Suprapubic skin (tissue), 4 donors: ENCODE data around the gene IL1RAPL2. TPM values are rescaled to one million over a fixed set of nuclear protein-coding genes. Genes with fewer than 3 reads are reported as not detected.

Source experiments
- DNase-seq, 2 donors: peaks; one replicate each; pipeline ENCODE4 v3.0.0-alpha.2; 2019; ENCODE audit warnings: low spot score in 2 of 2
- H3K27ac ChIP-seq: fragments of 200-600 bp; sonication (generic); one replicate; pipeline ENCODE4 v1.5.1; 2019
- H3K27me3 ChIP-seq: fragments of 200-600 bp; sonication (generic); one replicate; pipeline ENCODE4 v1.5.1; 2019
- H3K36me3 ChIP-seq: fragments of 200-600 bp; sonication (generic); one replicate; pipeline ENCODE4 v1.5.1; 2019
- H3K4me1 ChIP-seq: fragments of 200-600 bp; sonication (generic); one replicate; pipeline ENCODE4 v1.5.1; 2019
- H3K4me3 ChIP-seq: fragments of 200-600 bp; sonication (generic); one replicate; pipeline ENCODE4 v1.5.1; 2019; ENCODE audit warnings: mild to moderate bottlenecking
- H3K9me3 ChIP-seq: fragments of 200-600 bp; sonication (generic); one replicate; pipeline ENCODE4 v1.5.1; 2019
- EP300 ChIP-seq: sonication (generic); formaldehyde crosslinking; IDR thresholded peaks from one replicate; pipeline ENCODE4 v1.6.1; 2017; ENCODE audit warnings: antibody characterized with exemption
- POLR2A ChIP-seq, 2 donors: fragments of 450-650 bp; IDR thresholded peaks; one replicate each; pipeline ENCODE4 v1.6.1; 2017; ENCODE audit warnings: antibody characterized with exemption in 2 of 2, mild to moderate bottlenecking in 2 of 2, moderate library complexity in 2 of 2
- POLR2AphosphoS5 ChIP-seq, 3 donors: sonication (generic); formaldehyde crosslinking; IDR thresholded peaks; one replicate each; pipeline ENCODE4 v1.6.1; 2017; ENCODE audit warnings: antibody characterized with exemption in 3 of 3
- WGBS: methylation state at CpG from one replicate; pipeline ENCODE4 v1.1.5; 2018; 5-methylcytosine and 5-hydroxymethylcytosine counted together
- total RNA-seq, 4 donors: library from RNA; depleted of rRNA; stranded (reverse); fragments of >200 nt; gene quantifications; one replicate each; pipeline ENCODE4 v1.1.0, GENCODE V29; 2016
- TF ChIP-seq, protein P1 (sequence below), 2 donors: fragments of 200-600 bp in 1 of 2; fragments of 450-650 bp in 1 of 2; sonication (generic) in 1 of 2; IDR thresholded peaks; one replicate each; pipeline ENCODE4 v1.5.1; 2016 to 2019; ENCODE audit warnings: antibody characterized with exemption in 2 of 2, mild to moderate bottlenecking in 1 of 2, moderate library complexity in 1 of 2

The IL1RAPL2 gene
- total RNA-seq, 4 donors from 2014 or later: 0.21 to 0.42 (median 0.25) TPM; not detected in 1

DNA sequence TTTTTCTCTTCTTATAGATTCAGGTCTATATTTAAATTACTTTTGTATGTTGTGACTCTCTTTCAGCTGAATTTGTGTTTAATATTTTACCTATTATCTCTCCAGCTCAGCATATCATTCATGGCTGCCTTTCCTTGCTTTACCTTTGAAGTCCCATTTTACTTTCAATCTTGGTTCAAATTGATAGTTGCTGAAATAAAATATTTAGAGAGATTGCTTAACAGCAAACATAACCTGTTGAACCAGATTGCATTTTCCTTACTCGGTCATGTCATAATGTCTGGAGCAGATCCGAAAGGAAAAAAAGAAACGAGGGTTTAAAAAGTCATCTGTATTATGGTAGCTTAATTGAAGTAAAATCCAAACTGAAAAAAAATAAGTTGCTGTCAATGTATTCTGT, 94.1 kb downstream of the IL1RAPL2 start:
- no peaks in the 10 kb centered on the region for H3K4me1 ChIP-seq
- no peak overlapping the region for H3K27ac ChIP-seq
- 42% methylated on average over 3 of the region's 3 CpGs for WGBS
- H3K9me3 ChIP-seq: no peaks in the 10 kb centered on the region
- TF ChIP-seq POLR2A (IDR thresholded peaks at IDR 0.05) (no peak), POLR2AphosphoS5 (IDR thresholded peaks at IDR 0.05) (no peak), EP300 (no peak)
- TF ChIP-seq, protein P1, sequence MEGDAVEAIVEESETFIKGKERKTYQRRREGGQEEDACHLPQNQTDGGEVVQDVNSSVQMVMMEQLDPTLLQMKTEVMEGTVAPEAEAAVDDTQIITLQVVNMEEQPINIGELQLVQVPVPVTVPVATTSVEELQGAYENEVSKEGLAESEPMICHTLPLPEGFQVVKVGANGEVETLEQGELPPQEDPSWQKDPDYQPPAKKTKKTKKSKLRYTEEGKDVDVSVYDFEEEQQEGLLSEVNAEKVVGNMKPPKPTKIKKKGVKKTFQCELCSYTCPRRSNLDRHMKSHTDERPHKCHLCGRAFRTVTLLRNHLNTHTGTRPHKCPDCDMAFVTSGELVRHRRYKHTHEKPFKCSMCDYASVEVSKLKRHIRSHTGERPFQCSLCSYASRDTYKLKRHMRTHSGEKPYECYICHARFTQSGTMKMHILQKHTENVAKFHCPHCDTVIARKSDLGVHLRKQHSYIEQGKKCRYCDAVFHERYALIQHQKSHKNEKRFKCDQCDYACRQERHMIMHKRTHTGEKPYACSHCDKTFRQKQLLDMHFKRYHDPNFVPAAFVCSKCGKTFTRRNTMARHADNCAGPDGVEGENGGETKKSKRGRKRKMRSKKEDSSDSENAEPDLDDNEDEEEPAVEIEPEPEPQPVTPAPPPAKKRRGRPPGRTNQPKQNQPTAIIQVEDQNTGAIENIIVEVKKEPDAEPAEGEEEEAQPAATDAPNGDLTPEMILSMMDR (IDR thresholded peaks at IDR 0.05): no peak
- H3K4me3 ChIP-seq: no peak overlapping the region
- no peaks in the 10 kb centered on the region for H3K27me3 ChIP-seq
- H3K36me3 ChIP-seq: no peaks in the 10 kb centered on the region
- DNase-seq: no peak

DNA sequence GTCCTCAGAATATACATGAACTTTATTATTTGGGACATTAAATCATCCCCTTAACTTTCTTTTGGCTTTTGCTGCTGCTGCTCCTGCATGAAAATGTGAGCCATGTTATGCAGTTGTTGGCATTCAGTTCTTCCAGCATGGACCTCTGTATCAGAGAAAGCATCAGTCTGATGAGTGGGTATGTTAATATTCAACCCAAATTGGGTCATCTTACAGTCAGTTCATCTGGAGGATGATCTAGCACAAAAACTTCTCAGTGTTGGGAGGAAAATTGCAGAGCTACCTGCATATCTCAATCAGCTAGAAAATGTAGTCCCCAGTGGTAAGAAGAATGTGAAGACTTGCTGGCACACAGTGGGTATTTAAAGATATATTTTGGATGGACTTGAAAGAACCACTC, 96.7 kb downstream of the IL1RAPL2 start:
- DNase-seq: no peak
- TF ChIP-seq, protein P1 (IDR thresholded peaks at IDR 0.05): no peak
- TF ChIP-seq EP300: no peak
- no peak for TF ChIP-seq POLR2A (IDR thresholded peaks at IDR 0.05)
- TF ChIP-seq POLR2AphosphoS5 (IDR thresholded peaks at IDR 0.05): no peak
- Histone ChIP-seq H3K4me3 (no peak overlapping the region), H3K27ac (no peak overlapping the region), H3K9me3 (no peaks in the 10 kb centered on the region), H3K36me3 (no peaks in the 10 kb centered on the region), H3K4me1 (no peaks in the 10 kb centered on the region), H3K27me3 (no peaks in the 10 kb centered on the region)

DNA sequence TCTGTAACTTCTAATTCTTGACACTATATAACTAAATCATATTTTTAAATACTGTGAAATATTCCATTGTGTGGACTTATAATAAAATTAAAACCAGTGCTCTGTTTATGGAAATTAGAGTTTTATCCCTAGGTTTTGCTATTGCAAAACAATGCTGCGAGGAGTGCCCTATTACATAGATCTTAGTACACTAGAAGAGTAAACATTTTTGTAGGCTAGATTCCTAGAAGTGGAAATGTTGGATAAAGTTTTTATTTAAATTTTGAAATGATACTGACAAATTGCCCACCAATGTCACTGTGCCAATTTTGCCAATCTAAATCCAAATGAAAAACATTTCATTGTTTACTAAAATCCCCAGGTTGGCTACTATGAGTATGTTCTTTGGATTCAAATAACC, 99.7 kb downstream of the IL1RAPL2 start:
- TF ChIP-seq EP300: no peak
- TF ChIP-seq, protein P1 (IDR thresholded peaks at IDR 0.05): no peak
- no peak for TF ChIP-seq POLR2A (IDR thresholded peaks at IDR 0.05)
- no peak for TF ChIP-seq POLR2AphosphoS5 (IDR thresholded peaks at IDR 0.05)
- no peak overlapping the region for H3K4me3 ChIP-seq
- 81% methylated on average over 1 of the region's 1 CpG for WGBS

DNA sequence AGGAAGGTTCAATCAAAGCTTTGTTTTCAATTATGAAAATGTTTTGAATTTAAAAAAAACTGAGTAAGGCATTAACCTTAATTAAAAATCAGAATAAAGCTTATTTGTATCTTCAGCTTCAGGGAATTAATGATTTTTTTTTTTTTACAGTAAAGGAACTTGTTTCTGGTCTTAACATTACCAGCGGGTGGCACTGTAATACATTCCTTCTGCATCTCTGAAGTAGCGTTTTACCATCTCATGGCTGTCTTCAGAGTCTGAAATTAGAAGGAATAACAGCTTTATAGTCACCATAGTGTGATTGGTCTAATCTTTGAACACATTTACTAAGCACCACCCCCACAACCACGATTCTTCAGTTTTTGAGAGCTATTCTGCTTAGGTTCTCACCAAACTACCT, 102.6 kb downstream of the IL1RAPL2 start:
- Histone ChIP-seq H3K4me3 (no peak overlapping the region), H3K9me3 (no peaks in the 10 kb centered on the region), H3K36me3 (no peaks in the 10 kb centered on the region), H3K27ac (no peak overlapping the region), H3K27me3 (no peaks in the 10 kb centered on the region), H3K4me1 (no peaks in the 10 kb centered on the region)
- 10% methylated on average over 3 of the region's 3 CpGs for WGBS
- no peak for DNase-seq
- TF ChIP-seq POLR2AphosphoS5 (IDR thresholded peaks at IDR 0.05): no peak
- no peak for TF ChIP-seq EP300
- TF ChIP-seq POLR2A (IDR thresholded peaks at IDR 0.05): no peak
- TF ChIP-seq, protein P1 (IDR thresholded peaks at IDR 0.05): no peak

More for the DNA sequence above, 99.7 kb downstream of the IL1RAPL2 start:
- no peaks in the 10 kb centered on the region for H3K4me1 ChIP-seq
- DNase-seq: no peak
- no peak overlapping the region for H3K27ac ChIP-seq
- no peaks in the 10 kb centered on the region for H3K9me3 ChIP-seq
- no peaks in the 10 kb centered on the region for H3K36me3 ChIP-seq
- H3K27me3 ChIP-seq: no peaks in the 10 kb centered on the region

DNA sequence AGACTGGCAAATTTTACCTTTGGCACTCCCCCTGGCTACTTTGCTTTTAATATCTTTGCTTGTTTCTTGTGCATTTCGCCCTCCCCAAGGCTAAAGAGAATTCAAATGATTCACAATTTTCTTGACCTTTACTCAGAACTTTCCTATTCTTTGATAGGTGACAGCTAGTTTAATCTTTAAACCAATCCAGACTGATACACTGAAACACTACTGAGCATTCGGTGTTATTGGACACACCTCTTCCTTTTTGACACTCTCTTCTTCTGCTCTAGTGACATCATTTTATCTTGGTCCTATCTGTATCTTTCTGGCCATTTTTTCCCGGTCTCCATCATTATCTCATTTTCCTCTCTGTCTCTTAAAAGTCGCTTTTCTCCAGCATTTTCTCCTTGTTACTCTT, 103.1 kb downstream of the IL1RAPL2 start:
- Histone ChIP-seq H3K36me3 (no peaks in the 10 kb centered on the region), H3K27me3 (no peaks in the 10 kb centered on the region), H3K27ac (no peak overlapping the region), H3K9me3 (no peaks in the 10 kb centered on the region), H3K4me1 (no peaks in the 10 kb centered on the region), H3K4me3 (no peak overlapping the region)
- no peak for DNase-seq
- TF ChIP-seq POLR2AphosphoS5 (IDR thresholded peaks at IDR 0.05) (no peak), POLR2A (IDR thresholded peaks at IDR 0.05) (no peak), EP300 (no peak)
- TF ChIP-seq, protein P1 (IDR thresholded peaks at IDR 0.05): no peak
- 57% methylated on average over 4 of the region's 4 CpGs for WGBS
